T-cell (primary cell): ENCODE data around the gene PPFIA4. TPM values are rescaled to one million over a fixed set of nuclear protein-coding genes. Genes with fewer than 3 reads are reported as not detected.

Experiments
- ATAC-seq, 4 experiments: fragments of 200-7000 bp in 3 of 4; fragments of 150-1000 bp in 1 of 4; cut with Tn5 transposase; replicated peaks in 1 of 4; 1 replicate in 3 of 4; 2 replicates in 1 of 4; pipeline ENCODE4 v1.10.0; 2021; ENCODE audit warnings: moderate library complexity in 3 of 4, mild to moderate bottlenecking in 2 of 4, moderate number of reproducible peaks in 1 of 4
- CTCF ChIA-PET, 2 donors: fragments of 300-600 bp; sonication (Branson Sonifier 250); formaldehyde crosslinking; loops; one replicate each; lab custom pipeline; 2022; ENCODE audit warnings: antibody characterized with exemption in 2 of 2; lab: Charles Lee
- POLR2A ChIA-PET, 2 donors: fragments of 300-600 bp; sonication (Branson Sonifier 250); formaldehyde crosslinking; loops; one replicate each; lab custom pipeline; 2022; ENCODE audit warnings: antibody characterized with exemption in 2 of 2; lab: Charles Lee
- DNase-seq, 35 experiments: peaks; one replicate each; pipeline versions ENCODE4 v3.0.0 to v3.0.0-alpha.2; 2013 to 2023
- H3K27ac ChIP-seq: one replicate; pipeline ENCODE4 v1.5.1; 2013; ENCODE audit warnings: low read length
- H3K27me3 ChIP-seq, 2 experiments: replicated peaks in 1 of 2; 1 replicate in 1 of 2; 2 replicates in 1 of 2; pipeline versions ENCODE4 v1.6.1 to v1.7.0; 2013; ENCODE audit warnings: low read length in 1 of 2, mixed read lengths in 1 of 2; ENCODE audit not compliant: control insufficient read depth in 2 of 2, insufficient read depth in 2 of 2; ENCODE audit errors: extremely low read depth in 1 of 2
- H3K36me3 ChIP-seq, 2 donors: 1 replicate in 1 of 2; 2 replicates in 1 of 2; pipeline versions ENCODE4 v1.6.1 to v1.7.0; 2013; ENCODE audit warnings: low read length in 1 of 2; ENCODE audit not compliant: control insufficient read depth in 2 of 2, insufficient read depth in 1 of 2; ENCODE audit errors: extremely low read depth in 1 of 2
- H3K4me1 ChIP-seq, 2 experiments: 1 replicate in 1 of 2; 2 replicates in 1 of 2; pipeline versions ENCODE4 v1.6.1 to v1.7.0; 2013; ENCODE audit warnings: low read length in 2 of 2, mixed read lengths in 1 of 2; ENCODE audit not compliant: insufficient read depth in 2 of 2, control insufficient read depth in 1 of 2; ENCODE audit errors: extremely low read depth in 1 of 2
- H3K4me3 ChIP-seq, 2 donors: 1 replicate in 1 of 2; 2 replicates in 1 of 2; pipeline versions ENCODE4 v1.5.1 to v1.7.0; 2013; ENCODE audit warnings: mild to moderate bottlenecking in 2 of 2, low read length in 1 of 2, moderate library complexity in 1 of 2; ENCODE audit not compliant: control insufficient read depth in 1 of 2; ENCODE audit errors: extremely low read depth in 1 of 2
- H3K9me3 ChIP-seq: 2 replicates; pipeline ENCODE4 v1.7.0; 2013
- H3K27ac Mint-ChIP-seq, 2 donors: one replicate each; pipeline ENCODE4 v1.8.0; 2020 to 2021; ENCODE audit warnings: mild to moderate bottlenecking in 2 of 2, mixed read lengths in 2 of 2
- H3K27me3 Mint-ChIP-seq, 2 donors: one replicate each; pipeline ENCODE4 v1.8.0; 2021 to 2022; ENCODE audit warnings: mixed read lengths in 2 of 2
- H3K36me3 Mint-ChIP-seq: one replicate; pipeline ENCODE4 v1.8.0; 2021; ENCODE audit warnings: mixed read lengths
- H3K4me1 Mint-ChIP-seq, 3 donors: one replicate each; pipeline ENCODE4 v1.8.0; 2020 to 2022; ENCODE audit warnings: mixed read lengths in 3 of 3, mild to moderate bottlenecking in 1 of 3
- H3K4me3 Mint-ChIP-seq, 3 donors: one replicate each; pipeline ENCODE4 v1.8.0; 2020 to 2022; ENCODE audit warnings: mild to moderate bottlenecking in 3 of 3, mixed read lengths in 3 of 3, moderate library complexity in 3 of 3
- H3K9me3 Mint-ChIP-seq, 3 donors: one replicate each; pipeline ENCODE4 v1.8.0; 2020 to 2022; ENCODE audit warnings: mixed read lengths in 3 of 3
- WGBS: methylation state at CpG from one replicate; pipeline ENCODE4 v1.1.5; 2013; ENCODE audit warnings: missing lambda C conversion rate; ENCODE audit not compliant: insufficient coverage; 5-methylcytosine and 5-hydroxymethylcytosine counted together
- total RNA-seq, 35 experiments: library from RNA in 6 of 35; stranded (reverse) in 6 of 35; fragments of 120-200 nt in 1 of 35; gene quantifications; one replicate each; pipeline versions ENCODE4 v1.2.1 to v1.2.4 and lab custom pipeline; 2013 to 2026

Gene PPFIA4
- total RNA-seq, 5 donors from 2014 or later (not counting 1 experiment from before 2014, with no cell fraction given) = 0.66 to 2.0 (median 1.7) TPM

DNA sequence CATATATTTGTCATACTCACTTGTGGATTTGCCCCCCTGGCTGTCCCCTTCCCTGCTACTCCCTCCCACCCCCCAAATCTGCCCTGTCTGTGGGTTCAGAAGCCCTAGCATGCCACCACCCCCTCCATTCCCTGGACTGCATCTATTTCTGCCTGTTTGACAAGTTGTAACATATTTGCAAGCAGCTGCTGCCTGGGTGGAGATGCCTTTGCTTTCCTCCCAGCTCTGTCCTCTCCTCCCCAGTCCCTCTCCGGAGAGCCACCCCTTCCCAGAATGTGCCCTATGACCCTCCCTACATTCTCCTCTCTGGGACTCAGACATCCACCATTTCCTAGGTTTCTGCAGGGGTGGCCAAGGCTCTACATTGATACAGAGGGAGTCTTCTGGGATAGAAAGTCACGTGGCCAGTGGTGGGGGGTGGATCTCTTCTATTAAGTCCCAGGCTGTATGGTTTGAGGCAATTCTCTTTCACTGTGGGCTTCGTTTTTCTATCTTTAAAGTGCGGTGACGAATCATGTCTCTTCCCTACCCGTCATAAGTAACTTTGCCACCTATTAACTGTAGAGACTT lies 65.6 kb downstream of the PPFIA4 start:
- H3K4me3 Mint-ChIP-seq = no peak overlapping the region
- H3K27me3 Mint-ChIP-seq = peaks cover 27 to 33% of the 10 kb centered on the region in 2 donors
- peaks cover 10 to 23% (median 21%) of the 10 kb centered on the region in 3 donors for H3K9me3 Mint-ChIP-seq
- no peak for DNase-seq
- ChIA-PET POLR2A (no interaction called here), CTCF (no interaction called here)
- peaks cover 3% of the 10 kb centered on the region for H3K36me3 Mint-ChIP-seq
- H3K27ac Mint-ChIP-seq = no peak overlapping the region
- Histone ChIP-seq H3K36me3 (no peaks in the 10 kb centered on the region), H3K9me3 (no peaks in the 10 kb centered on the region), H3K27ac (no peak overlapping the region), H3K4me3 (no peak overlapping the region), H3K4me1 (no peaks in the 10 kb centered on the region), H3K27me3 (peaks cover 0 to 26% of the 10 kb centered on the region in 2 experiments)
- WGBS = 78% methylated on average over 4 of the region's 6 CpGs
- no peak for ATAC-seq
- H3K4me1 Mint-ChIP-seq = no peaks in the 10 kb centered on the region

DNA sequence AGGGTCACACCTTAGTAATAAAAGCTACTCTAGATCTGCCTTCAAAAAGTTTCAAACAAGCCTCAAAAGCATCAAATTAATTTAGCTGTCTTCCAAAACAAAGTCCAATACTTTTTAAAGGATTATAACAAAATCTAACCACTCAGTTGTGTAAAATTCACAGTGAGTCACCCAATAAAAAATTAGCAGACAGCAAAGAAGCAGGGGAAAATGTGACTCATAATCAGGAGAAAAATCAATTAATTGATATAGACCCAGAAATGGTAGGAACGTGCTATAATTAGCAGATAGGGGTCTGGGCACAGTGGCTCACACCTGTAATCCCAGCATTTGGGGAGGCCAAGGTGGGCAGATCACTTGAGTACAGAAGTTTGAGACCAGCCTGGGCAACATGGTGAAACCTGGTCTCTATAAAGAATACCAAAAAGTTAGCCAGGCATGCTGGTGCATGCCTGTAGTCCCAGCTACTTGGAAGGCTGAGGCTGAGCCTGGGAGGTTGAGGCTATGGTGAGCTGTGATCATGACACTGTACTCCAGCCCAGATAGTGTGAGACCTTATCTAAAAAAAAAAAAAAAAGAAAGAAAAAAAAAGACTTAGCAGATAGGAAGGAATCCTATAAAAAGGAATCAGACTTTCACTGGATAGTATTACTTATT lies 67.6 kb downstream of the PPFIA4 start:
- Histone ChIP-seq H3K27me3 (peaks cover 0 to 26% of the 10 kb centered on the region in 2 experiments), H3K36me3 (no peaks in the 10 kb centered on the region), H3K4me3 (no peak overlapping the region), H3K9me3 (no peaks in the 10 kb centered on the region), H3K4me1 (no peaks in the 10 kb centered on the region), H3K27ac (no peak overlapping the region)
- Mint-ChIP-seq H3K27ac (no peak overlapping the region), H3K27me3 (peaks cover 30 to 39% of the 10 kb centered on the region in 2 donors), H3K36me3 (peaks cover 3% of the 10 kb centered on the region), H3K4me3 (no peak overlapping the region), H3K4me1 (no peaks in the 10 kb centered on the region), H3K9me3 (peaks cover 10 to 25% (median 24%) of the 10 kb centered on the region in 3 donors)
- CTCF ChIA-PET = no interaction called here
- POLR2A ChIA-PET = no interaction called here
- DNase-seq (no peak), ATAC-seq (no peak)
- 60% methylated on average over 1 of the region's 1 CpG for WGBS

DNA sequence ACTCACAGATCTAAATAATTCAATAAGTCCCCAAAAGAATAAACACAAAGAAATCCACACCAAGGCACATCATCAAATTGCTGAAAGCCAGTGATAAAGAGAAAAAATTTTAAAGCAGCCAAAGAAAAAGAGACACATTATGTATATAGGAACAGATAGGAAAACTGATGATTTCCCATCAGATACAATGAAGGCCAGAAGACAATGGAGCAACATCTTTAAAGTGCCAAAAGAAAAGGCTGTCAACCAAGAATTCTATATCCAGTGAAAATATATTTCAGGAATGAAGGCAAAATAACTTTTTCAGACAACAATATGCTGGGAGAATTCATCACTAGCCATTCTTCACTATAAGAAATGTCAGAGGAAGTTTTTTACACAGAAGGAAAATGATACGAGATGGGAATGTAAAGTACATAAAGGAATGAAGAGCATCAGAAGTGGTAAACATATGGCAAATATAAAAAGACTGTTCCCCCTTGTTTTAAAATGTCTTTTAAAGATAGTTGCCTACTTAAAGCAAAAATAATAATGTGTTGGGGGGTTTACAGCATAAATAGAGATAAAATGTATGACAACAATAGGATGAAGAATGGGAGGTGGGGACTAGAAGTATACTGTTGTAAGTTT lies 68.9 kb downstream of the PPFIA4 start:
- Histone ChIP-seq H3K27ac (no peak overlapping the region), H3K4me1 (no peaks in the 10 kb centered on the region), H3K27me3 (peaks cover 0 to 21% of the 10 kb centered on the region in 2 experiments), H3K9me3 (no peaks in the 10 kb centered on the region), H3K4me3 (no peak overlapping the region), H3K36me3 (no peaks in the 10 kb centered on the region)
- ChIA-PET CTCF (no interaction called here), POLR2A (no interaction called here)
- Mint-ChIP-seq H3K4me3 (no peak overlapping the region), H3K27me3 (peaks cover 30 to 48% of the 10 kb centered on the region in 2 donors), H3K36me3 (peaks cover 3% of the 10 kb centered on the region), H3K9me3 (peaks cover 10 to 25% (median 24%) of the 10 kb centered on the region in 3 donors), H3K4me1 (no peaks in the 10 kb centered on the region), H3K27ac (no peak overlapping the region)
- WGBS = no CpG with 5 or more reads among the region's 1 CpG
- ATAC-seq (no peak), DNase-seq (no peak)

DNA sequence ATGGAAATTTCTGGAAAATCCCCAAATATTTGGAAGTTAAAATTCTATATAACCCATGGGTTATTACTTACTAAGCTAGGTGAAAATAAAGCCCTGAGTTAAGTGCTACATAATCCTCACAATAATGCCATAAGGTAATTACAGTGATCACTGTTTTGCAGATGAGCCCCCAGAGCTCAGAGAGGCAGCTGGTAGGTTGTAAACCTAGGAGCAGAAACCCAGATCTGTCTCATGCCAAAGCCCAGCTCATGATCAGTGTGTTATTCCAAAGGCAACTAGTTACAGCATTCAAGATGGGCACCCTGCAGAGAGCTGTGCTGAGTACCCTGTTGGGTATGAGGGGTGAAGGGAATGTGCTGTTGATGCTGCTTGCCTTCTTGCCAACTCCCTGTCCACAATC lies 70.3 kb downstream of the PPFIA4 start:
- POLR2A ChIA-PET = no interaction called here
- Mint-ChIP-seq H3K9me3 (peaks cover 10 to 25% (median 24%) of the 10 kb centered on the region in 3 donors), H3K36me3 (peaks cover 3% of the 10 kb centered on the region), H3K4me1 (no peaks in the 10 kb centered on the region), H3K4me3 (no peak overlapping the region), H3K27me3 (peaks cover 25 to 45% of the 10 kb centered on the region in 2 donors), H3K27ac (no peak overlapping the region)
- DNase-seq = no peak
- no peaks in the 10 kb centered on the region for H3K4me1 ChIP-seq
- H3K4me3 ChIP-seq = no peak overlapping the region
- no peak for ATAC-seq
- H3K36me3 ChIP-seq = no peaks in the 10 kb centered on the region
- no peaks in the 10 kb centered on the region for H3K9me3 ChIP-seq
- no peak overlapping the region for H3K27ac ChIP-seq
- H3K27me3 ChIP-seq = peaks cover 0 to 13% of the 10 kb centered on the region in 2 experiments
- CTCF ChIA-PET = no interaction called here

DNA sequence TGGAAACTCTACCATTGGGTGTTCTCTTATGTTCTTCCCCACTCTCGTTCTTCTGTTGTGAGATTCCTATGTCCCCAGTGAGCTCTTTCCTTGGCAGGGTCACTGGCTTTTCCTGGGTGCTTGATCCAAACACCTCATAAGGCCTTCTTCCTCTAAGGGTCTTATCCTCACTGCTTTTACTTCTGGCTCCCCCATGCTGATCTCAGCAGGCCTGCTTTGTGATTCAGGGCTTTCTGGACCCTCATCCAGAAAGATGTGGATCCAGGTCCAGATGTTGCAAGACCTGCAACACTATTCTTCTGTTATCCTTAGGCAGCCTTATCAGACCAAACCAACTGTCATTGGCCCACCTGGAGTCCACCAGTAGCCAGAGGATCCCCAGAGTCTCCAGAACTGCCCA lies 70.7 kb downstream of the PPFIA4 start:
- peaks cover 22 to 42% of the 10 kb centered on the region in 2 donors for H3K27me3 Mint-ChIP-seq
- Histone ChIP-seq H3K27ac (no peak overlapping the region), H3K36me3 (no peaks in the 10 kb centered on the region), H3K27me3 (peaks cover 0 to 12% of the 10 kb centered on the region in 2 experiments), H3K9me3 (no peaks in the 10 kb centered on the region), H3K4me3 (no peak overlapping the region), H3K4me1 (no peaks in the 10 kb centered on the region)
- WGBS = 62% methylated on average over 1 of the region's 1 CpG
- no peak overlapping the region for H3K27ac Mint-ChIP-seq
- no peaks in the 10 kb centered on the region for H3K4me1 Mint-ChIP-seq
- ChIA-PET POLR2A (no interaction called here), CTCF (no interaction called here)
- no peak for DNase-seq
- no peak overlapping the region for H3K4me3 Mint-ChIP-seq
- no peak for ATAC-seq
- peaks cover 10 to 25% (median 24%) of the 10 kb centered on the region in 3 donors for H3K9me3 Mint-ChIP-seq
- peaks cover 3% of the 10 kb centered on the region for H3K36me3 Mint-ChIP-seq

DNA sequence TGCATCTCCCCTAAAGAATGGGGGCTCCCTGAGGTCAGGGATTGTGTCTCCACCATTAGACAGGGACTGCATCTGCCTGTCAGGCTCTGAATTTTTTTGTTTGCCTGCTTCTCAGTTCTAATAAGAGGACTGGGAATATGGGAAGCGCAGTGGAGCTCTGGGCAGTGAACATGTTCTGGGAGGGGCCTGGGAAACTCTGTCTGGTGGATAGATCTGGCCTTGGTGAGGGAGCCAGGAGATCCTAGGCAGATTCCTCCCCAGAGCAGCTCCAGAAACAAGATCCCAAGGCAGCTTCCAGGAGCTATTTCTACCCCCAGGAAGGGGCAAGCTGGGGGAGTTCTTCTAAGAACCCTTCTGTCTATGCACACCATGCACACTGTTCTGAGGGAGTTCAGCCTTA lies 72.2 kb downstream of the PPFIA4 start:
- no peak for ATAC-seq

More for the DNA sequence above, 72.2 kb downstream of the PPFIA4 start:
- H3K4me1 Mint-ChIP-seq = no peaks in the 10 kb centered on the region
- Histone ChIP-seq H3K36me3 (no peaks in the 10 kb centered on the region), H3K27me3 (peaks cover 0 to 11% of the 10 kb centered on the region in 2 experiments), H3K4me1 (no peaks in the 10 kb centered on the region), H3K27ac (no peak overlapping the region), H3K9me3 (no peaks in the 10 kb centered on the region), H3K4me3 (no peak overlapping the region)
- peaks cover 10 to 25% (median 24%) of the 10 kb centered on the region in 3 donors for H3K9me3 Mint-ChIP-seq
- 80% methylated on average over 1 of the region's 1 CpG for WGBS
- peaks cover 13 to 33% of the 10 kb centered on the region in 2 donors for H3K27me3 Mint-ChIP-seq
- POLR2A ChIA-PET = no interaction called here
- peaks cover 3% of the 10 kb centered on the region for H3K36me3 Mint-ChIP-seq
- no peak overlapping the region for H3K4me3 Mint-ChIP-seq
- CTCF ChIA-PET = no interaction called here
- H3K27ac Mint-ChIP-seq = no peak overlapping the region
- DNase-seq = no peak
